SK-N-SH treated with all-trans-retinoic acid at 6 μM for 48 hours (cell line): ENCODE measurements around the gene SYCP2.

Experiments
- ARNTL ChIP-seq: fragments of 450-650 bp; formaldehyde crosslinking; IDR thresholded peaks from 2 replicates; pipeline ENCODE4 v1.5.0; 2020; ENCODE audit warnings: low read depth, mild to moderate bottlenecking, moderate library complexity, borderline replicate concordance
- BACH2 ChIP-seq: fragments of 250-450 bp; sonication (Bioruptor Pico); IDR thresholded peaks from 2 replicates; pipeline ENCODE4 v1.9.0; 2021; ENCODE audit warnings: mild to moderate bottlenecking, borderline replicate concordance
- CSDC2 ChIP-seq: fragments of 250-450 bp; sonication (Bioruptor Pico); IDR thresholded peaks from 2 replicates; pipeline ENCODE4 v1.5.0; 2020; ENCODE audit warnings: mild to moderate bottlenecking, moderate library complexity
- ESRRG ChIP-seq: fragments of 250-450 bp; sonication (Bioruptor Pico); IDR thresholded peaks from 2 replicates; pipeline ENCODE4 v1.6.1; 2021; ENCODE audit warnings: mild to moderate bottlenecking
- GLIS3 ChIP-seq: fragments of 250-450 bp; sonication (Bioruptor Pico); IDR thresholded peaks from 2 replicates; pipeline ENCODE4 v1.5.0; 2020; ENCODE audit warnings: mild to moderate bottlenecking, moderate library complexity
- OSR1 ChIP-seq: fragments of 250-450 bp; sonication (Bioruptor Pico); IDR thresholded peaks from 2 replicates; pipeline ENCODE4 v1.8.0; 2022; ENCODE audit warnings: moderate library complexity, mild to moderate bottlenecking, inconsistent platforms
- PATZ1 ChIP-seq: fragments of 250-450 bp; sonication (Bioruptor Pico); IDR thresholded peaks from 2 replicates; pipeline ENCODE4 v1.8.0; 2020; ENCODE audit warnings: mild to moderate bottlenecking, moderate library complexity, borderline replicate concordance
- RARB ChIP-seq: fragments of 250-450 bp; sonication (Bioruptor Pico); IDR thresholded peaks from 2 replicates; pipeline ENCODE4 v1.8.0; 2021; ENCODE audit warnings: mild to moderate bottlenecking, moderate library complexity
- SNAI2 ChIP-seq: fragments of 250-450 bp; sonication (Bioruptor Pico); IDR thresholded peaks from 2 replicates; pipeline ENCODE4 v1.5.0; 2020; ENCODE audit warnings: mild to moderate bottlenecking, moderate library complexity
- ZFP3 ChIP-seq: fragments of 250-450 bp; sonication (Bioruptor Pico); IDR thresholded peaks from 2 replicates; pipeline ENCODE4 v1.5.0; 2020; ENCODE audit warnings: mild to moderate bottlenecking, moderate library complexity
- ZFP30 ChIP-seq: fragments of 450-650 bp; formaldehyde crosslinking; IDR thresholded peaks from 2 replicates; pipeline ENCODE4 v1.5.0; 2022; ENCODE audit warnings: mild to moderate bottlenecking, moderate library complexity
- ZNF70 ChIP-seq: fragments of 450-650 bp; formaldehyde crosslinking; IDR thresholded peaks from 2 replicates; pipeline ENCODE4 v1.5.0; 2020; ENCODE audit warnings: mild to moderate bottlenecking, moderate library complexity
- ZNF8 ChIP-seq: fragments of 450-650 bp; formaldehyde crosslinking; IDR thresholded peaks from 2 replicates; pipeline ENCODE4 v1.5.0; 2020; ENCODE audit warnings: mild to moderate bottlenecking, moderate library complexity

- no peak for TF ChIP-seq ESRRG (CRISPR knock-in tag)
- TF ChIP-seq RARB (CRISPR knock-in tag): no peak
- no peak for TF ChIP-seq ZNF8 (CRISPR knock-in tag)
- TF ChIP-seq PATZ1: no peak
- TF ChIP-seq ARNTL (CRISPR knock-in tag): no peak
- TF ChIP-seq CSDC2 (CRISPR knock-in tag): no peak
- TF ChIP-seq ZFP3 (CRISPR knock-in tag): no peak
- no peak for TF ChIP-seq GLIS3 (CRISPR knock-in tag)
- TF ChIP-seq ZNF70 (CRISPR knock-in tag): no peak
- TF ChIP-seq OSR1 (CRISPR knock-in tag): no peak
- no peak for TF ChIP-seq SNAI2
- no peak for TF ChIP-seq BACH2
- TF ChIP-seq ZFP30 (CRISPR knock-in tag): no peak
Measured at GRCh38 chr20:59813948-59814839, 119.2 kb downstream of the SYCP2 start.
